HL-60 (cell line): ENCODE results near the gene CLEC2L.

Experiments
- CTCF ChIP-seq: IDR thresholded peaks from one replicate; pipeline ENCODE4 v1.5.1; 2011; ENCODE audit warnings: low read length, control low read depth, inconsistent platforms; ENCODE audit not compliant: insufficient read depth
- GABPA ChIP-seq: IDR thresholded peaks from 2 replicates; pipeline ENCODE4 v1.6.1; 2012; ENCODE audit warnings: low read depth
- POLR2AphosphoS5 ChIP-seq: IDR thresholded peaks from 2 replicates; pipeline ENCODE4 v1.6.1; 2012; ENCODE audit warnings: low read depth
- SPI1 ChIP-seq: IDR thresholded peaks from 2 replicates; pipeline ENCODE4 v1.6.1; 2012; ENCODE audit warnings: low read depth, mild to moderate bottlenecking, borderline replicate concordance
- TF ChIP-seq, protein P1 (sequence below): IDR thresholded peaks from 2 replicates; pipeline ENCODE4 v1.6.1; 2012; ENCODE audit warnings: low read depth; ENCODE audit not compliant: insufficient replicate concordance

GRCh38 chr7:139587535-139587934 lies 64.0 kb downstream of the CLEC2L start:
- TF ChIP-seq CTCF (no peak), GABPA (no peak), SPI1 (no peak), POLR2AphosphoS5 (no peak)
- TF ChIP-seq, protein P1, sequence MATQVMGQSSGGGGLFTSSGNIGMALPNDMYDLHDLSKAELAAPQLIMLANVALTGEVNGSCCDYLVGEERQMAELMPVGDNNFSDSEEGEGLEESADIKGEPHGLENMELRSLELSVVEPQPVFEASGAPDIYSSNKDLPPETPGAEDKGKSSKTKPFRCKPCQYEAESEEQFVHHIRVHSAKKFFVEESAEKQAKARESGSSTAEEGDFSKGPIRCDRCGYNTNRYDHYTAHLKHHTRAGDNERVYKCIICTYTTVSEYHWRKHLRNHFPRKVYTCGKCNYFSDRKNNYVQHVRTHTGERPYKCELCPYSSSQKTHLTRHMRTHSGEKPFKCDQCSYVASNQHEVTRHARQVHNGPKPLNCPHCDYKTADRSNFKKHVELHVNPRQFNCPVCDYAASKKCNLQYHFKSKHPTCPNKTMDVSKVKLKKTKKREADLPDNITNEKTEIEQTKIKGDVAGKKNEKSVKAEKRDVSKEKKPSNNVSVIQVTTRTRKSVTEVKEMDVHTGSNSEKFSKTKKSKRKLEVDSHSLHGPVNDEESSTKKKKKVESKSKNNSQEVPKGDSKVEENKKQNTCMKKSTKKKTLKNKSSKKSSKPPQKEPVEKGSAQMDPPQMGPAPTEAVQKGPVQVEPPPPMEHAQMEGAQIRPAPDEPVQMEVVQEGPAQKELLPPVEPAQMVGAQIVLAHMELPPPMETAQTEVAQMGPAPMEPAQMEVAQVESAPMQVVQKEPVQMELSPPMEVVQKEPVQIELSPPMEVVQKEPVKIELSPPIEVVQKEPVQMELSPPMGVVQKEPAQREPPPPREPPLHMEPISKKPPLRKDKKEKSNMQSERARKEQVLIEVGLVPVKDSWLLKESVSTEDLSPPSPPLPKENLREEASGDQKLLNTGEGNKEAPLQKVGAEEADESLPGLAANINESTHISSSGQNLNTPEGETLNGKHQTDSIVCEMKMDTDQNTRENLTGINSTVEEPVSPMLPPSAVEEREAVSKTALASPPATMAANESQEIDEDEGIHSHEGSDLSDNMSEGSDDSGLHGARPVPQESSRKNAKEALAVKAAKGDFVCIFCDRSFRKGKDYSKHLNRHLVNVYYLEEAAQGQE, result no peak
